Hepatic stellate cell (primary cell): ENCODE data around the gene APH1B.
A peak's percentile ranks its signal among the peaks of the same experiment; 100 is the strongest.

Experiments used
- DNase-seq: peaks from one replicate; pipeline ENCODE4 v3.0.0; 2011; ENCODE audit warnings: low spot score

APH1B gene

DNA sequence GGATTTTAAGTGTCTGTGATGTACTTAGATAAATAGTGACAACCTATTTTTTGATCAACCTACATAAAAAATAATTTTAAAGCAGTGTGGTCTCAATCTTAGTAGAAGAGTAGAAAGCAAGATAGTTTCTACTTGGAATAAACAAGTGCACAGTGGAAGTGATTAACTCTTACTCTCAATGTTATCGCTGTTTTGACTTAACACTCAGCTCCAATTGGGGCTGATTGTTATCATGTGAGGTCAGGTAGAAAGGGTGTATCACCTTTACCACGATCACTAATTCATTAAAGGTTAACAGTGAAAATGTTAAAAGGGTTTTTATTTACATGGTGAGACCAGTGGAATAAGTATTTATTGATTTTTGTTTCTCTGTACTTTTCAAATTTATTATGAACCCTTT is 22.4 kb upstream of the APH1B start:
- no peak for DNase-seq

DNA sequence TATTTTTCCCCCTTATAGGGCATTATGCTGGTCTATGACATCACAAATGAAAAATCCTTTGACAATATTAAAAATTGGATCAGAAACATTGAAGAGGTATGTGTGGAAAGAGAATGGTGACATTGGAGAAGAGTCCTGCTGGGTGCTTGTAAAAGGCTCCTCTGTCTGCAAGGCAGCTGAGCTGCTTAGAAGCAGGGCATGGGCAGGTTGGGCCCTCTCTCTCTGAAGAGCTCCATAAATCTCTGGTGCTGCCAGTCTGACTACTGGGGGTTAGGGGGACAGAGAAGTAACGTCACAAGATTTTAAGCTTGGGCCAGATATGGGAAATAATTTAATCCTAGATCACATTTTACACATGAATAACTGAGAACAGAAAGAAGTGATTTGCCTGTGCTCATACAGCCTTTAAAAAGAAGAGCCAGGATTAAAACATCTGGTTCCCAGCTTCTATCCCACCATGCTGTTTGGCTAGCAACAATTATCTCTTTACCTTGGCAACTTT is 21.9 kb upstream of the APH1B start:
- no peak for DNase-seq

DNA sequence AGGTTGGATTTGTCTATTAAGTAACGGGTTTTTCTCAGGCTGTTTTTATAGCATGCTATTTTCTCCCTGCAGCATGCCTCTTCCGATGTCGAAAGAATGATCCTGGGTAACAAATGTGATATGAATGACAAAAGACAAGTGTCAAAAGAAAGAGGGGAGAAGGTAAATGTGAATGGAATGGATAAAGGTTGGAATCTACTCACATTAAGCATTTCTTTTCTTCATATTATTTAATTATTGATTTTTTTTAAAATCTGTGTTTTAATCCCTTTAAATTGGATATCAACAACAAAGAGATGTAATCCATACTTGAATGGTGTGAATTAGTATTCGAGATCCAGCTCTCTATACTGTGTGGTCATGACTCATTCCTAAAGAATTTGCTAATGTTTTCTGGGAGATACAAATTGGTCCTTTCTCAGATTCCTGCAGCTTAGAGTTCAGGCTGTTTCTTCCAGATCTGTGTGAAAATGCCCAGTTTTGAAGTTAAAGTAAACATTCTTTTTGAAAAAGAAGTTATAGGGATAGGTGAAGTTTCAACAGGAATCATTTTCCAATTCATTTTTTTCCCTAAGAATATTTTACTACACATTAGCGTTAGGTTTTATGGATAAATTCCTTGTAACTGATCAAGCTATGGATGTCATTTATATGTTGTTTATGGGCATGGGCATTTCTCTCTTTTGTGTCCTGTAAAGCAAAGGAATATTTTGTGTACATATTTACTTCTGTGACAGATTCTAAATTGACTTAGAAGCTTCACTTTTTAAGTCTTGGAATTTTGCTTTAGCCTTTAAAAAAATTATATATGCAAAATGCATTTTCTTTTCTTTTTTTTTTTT is 20.8 kb upstream of the APH1B start:
- DNase-seq: peak; percentile 61

DNA sequence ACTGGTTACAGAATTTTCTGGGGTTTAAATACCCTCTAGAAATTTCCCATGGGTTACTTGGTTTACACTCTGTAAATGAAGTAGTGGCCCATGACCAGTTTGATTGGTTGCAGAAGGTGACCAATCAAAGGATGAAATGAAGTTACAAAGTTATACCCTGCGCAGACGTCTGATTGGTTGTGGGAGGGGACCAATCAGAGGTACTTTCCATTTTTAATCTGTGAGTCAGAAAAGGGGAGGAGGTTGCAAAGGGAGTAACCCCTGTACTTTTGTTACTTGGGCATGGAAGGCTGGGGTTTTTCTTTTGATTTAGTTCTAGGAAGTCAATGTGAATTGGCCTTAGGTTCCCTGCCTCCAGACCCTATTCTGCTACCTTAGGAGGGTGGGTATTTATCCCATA is 18.7 kb upstream of the APH1B start:
- DNase-seq: no peak

DNA sequence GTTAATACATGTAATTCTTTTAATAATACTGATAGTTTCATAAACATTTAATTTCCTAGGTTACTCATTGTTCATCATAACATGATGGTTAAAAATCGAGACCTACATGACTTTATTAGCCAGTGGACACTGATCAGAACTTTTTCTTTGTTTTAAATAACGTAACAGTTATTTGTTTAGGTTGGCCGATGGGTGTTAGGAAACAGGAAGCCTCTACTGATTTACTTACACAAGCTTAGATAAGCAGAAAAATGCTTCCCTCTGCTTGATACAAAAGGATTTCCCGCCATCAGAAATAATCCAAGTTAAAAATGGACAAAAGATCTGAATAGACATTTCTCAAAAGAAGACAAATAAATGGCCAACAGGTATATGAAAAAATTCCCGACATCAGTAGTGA is 16.6 kb upstream of the APH1B start:
- DNase-seq: no peak

DNA sequence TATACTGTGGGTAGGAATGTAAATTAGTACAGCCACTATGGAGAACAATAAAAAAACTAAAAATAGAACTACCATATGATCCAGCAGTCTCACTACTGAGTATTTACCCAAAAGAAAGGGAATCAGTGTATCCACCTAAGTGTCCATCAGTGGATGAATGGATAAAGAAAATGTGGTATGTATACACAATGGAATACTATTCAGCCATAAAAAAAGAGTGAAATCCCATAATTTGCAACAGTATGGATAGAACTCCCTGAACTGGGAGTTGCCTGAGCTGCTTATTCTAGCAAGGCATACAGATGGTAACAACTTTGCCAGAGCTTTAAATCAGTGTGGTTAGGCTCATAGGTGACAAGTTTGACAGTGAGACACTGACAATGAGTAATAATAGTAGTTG is 16.1 kb upstream of the APH1B start:
- DNase-seq: no peak

DNA sequence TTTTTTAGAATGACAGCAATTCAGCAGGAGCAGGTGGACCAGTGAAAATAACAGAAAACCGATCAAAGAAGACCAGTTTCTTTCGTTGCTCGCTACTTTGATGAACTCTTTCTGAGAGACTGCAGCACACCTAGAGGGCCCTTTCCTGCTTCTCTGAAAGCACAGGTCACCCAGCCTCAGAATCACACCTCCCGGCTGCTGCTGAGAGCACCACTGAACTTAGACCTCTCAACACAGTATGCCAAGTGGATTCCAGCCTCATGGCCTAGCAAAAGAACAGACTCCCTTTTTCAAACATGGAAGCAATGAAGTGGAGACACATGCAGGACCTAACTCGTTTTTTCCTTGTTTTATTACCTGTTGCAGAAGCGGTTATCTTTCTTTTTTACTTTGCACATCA is 13.9 kb upstream of the APH1B start:
- DNase-seq: no peak

DNA sequence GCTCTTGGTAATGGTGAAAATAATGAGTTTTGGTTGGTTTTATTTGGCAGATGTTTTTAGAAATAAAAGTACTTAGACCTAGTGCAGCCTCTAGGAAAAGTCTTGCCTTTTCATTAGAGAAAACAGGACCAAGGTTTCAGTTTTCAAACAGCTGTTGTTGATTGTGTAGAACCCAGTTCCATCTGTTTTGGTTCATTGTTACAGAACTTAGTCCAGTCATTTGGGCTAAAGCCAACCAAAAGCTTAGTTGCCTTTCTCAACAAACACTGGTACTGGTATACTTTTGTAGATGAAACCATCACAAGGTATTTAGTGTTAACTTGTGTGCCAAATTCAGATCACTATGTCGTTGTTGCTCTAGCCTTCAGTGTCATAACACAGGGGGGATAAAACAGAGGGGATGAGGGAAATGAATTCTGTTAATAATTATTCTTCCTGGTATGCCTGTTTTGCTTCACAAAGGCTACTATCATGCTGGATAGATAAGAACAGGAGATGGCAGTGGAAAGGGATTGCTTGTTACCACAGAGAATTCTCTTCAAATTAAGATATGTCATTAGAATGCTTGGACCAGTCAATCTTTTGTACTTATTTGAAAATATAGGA is 12.6 kb upstream of the APH1B start:
- DNase-seq: no peak

DNA sequence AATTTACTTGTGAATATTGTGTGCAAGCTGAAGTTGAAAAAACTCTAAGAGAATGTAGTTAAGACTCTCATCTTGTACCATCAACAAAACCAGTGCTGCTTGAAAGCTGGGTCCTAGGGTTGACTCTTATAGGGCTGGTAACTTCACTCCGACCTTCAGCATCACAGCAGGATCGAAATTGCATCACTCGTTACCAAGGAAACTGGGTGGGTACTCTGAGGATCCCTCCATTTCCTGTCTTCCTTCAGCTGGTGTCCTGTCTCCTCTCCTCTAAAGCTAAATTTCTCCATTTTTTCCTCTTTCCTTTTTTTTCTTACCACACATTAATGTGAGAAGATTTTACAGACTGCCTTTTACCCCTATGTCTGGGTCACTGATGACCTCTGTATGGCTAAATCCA is 3.0 kb upstream of the APH1B start:
- no peak for DNase-seq

DNA sequence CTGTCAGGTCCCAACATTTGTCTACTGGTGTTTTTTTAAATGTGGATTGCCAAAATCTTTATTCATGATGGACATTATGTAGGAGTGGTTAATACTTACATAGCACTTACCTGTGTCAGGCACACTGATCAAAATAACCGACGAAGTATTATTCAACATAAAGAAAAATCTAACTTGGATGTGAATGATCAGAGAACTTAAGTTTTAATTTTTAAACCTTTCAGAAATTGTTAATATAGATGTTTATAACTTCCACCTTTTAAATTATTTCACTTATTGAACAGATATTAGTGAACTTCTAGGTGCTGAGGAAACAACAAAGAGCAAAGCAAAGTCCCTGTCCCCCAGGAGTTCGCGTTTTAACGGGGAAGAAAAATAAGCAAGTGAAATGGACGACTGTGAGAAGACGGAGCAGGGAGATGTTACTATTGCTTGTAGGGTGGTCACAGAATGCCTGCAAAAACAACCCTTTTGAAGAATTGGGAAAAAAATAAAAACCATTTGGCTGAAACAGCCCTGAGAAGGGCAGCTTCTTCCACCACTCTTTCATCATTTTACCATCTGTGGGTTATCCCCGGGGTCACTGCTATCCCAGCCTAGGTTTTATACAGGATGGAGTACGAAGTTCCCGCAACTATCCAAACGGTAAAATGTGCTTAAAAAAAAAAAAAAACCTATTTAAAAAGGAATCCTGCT is 915 bp upstream of the APH1B start:
- no peak for DNase-seq

DNA sequence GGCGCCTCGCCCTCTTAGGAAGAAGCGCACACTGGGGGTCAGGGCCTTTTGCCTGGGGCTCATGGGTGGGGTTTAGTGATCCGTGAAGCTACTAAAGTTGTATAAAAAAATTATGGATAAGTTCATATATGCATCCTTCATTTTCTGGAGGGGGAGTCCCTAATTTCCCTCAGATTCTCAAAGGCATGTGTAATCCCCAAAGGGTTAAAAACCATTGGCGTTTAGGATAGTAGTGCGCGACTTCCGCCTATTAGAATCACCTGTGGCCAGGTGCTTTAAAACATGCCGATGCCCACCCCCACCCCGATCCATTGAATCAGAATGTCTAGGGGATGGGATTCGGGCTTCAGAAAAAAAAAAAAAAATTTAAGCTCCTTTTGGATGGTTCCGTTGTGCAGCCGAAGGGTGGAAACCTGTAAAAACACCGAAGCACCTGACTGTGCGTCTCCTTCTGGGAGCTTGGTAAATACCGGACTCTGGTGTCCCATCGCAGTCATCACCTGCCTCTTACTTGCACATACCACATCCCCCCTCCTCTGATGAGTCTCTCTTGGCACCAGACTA is 570 bp downstream of the APH1B start:
- no peak for DNase-seq

DNA sequence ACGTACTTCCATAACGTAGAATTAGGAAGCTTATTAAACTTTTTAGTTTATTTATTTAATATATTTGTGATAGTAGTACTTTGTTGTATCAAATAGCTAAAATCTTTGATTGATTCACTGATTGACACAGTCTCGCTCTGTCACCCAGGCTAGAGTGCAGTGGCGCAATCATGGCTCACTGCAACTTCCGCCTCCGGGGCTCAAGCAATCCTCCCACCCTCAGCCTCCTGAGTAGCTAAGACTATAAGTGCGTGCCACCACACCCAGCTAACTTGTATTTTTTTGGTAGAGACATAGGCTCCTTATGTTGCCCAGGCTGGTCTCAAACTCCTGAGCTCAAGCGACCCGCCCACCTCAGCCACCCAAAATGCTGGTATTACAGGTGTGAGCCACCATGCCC is 5.7 kb downstream of the APH1B start:
- DNase-seq: no peak

DNA sequence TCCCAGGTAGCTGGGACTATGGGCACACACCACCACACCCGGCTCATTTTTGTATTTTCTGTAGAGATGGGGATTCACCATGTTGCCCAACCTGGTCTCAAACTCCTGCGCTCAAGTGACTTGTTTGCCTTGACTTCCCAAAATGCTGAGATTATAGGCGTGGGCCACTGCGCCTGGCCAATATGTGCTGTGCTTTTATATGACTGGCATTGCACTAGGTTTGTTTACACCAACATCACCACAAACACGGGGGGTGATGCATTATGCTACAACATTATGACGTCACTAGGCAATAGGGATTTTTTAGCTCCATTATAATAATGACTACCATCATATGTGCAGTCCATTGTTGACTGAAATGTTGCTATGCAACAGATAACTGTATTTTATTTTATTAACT is 6.9 kb downstream of the APH1B start:
- DNase-seq: no peak

DNA sequence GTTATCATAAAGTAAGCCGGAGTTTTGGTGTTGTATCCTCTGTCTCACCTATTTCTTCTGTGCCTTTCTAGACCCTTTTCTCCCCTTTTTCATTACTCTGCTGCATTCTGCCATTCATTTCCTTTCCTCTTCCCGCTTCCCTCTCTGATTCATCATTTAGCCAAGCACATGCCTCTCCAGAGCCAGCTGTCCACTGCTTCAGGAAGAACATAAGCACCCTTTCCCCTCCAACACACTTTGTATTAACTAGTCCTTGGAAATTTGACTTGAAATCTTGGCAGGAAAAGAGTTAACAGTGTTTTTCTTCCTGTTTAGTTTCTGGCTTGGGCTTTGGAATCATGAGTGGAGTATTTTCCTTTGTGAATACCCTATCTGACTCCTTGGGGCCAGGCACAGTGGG is 9.7 kb downstream of the APH1B start:
- no peak for DNase-seq

DNA sequence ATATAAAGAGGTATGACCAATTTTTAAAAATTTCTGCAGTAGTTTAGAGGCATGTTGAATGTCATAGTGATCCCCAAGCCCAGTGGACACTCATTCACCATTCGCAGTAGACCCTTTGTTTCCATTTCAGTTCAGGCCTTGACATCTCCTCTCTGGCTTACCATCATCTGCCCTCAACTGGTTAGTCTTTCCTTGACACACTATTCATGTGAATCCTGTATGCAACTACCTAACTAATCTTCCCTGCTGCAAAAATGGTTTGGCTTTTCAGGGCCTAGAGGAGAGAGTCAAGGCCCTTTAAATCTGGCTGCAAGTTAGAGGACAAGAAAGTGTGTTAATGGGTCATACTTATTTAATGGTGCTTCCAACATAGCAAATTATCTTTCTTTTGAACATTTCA is 10.9 kb downstream of the APH1B start:
- no peak for DNase-seq

DNA sequence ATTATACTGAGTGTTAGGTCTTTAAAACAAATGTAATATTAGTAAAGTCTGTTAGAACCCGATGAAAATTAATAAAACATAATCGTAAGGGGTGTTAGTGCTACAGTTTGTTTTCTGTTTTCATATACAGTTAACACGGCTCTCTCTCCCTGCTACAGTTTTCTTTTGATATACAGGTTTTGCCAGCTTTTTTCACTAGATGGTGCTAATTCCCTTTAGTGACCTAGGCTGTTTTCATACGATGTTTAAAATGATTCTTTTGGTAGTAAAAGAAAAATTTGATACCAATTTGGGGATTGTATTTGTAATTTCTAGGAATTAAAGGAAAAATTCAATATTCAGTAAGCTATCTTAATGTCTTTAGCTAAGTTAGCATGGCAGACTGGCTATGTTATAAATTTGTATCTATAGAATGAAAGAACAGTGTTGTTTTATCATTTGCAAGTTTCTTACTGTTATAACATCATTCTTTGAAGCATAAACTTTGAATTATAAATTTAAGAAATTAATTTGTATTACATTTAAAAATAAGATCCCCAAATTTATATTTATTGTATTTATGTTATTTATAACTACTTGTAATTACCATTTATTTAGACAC is 11.5 kb downstream of the APH1B start:
- peak; percentile 47 for DNase-seq

DNA sequence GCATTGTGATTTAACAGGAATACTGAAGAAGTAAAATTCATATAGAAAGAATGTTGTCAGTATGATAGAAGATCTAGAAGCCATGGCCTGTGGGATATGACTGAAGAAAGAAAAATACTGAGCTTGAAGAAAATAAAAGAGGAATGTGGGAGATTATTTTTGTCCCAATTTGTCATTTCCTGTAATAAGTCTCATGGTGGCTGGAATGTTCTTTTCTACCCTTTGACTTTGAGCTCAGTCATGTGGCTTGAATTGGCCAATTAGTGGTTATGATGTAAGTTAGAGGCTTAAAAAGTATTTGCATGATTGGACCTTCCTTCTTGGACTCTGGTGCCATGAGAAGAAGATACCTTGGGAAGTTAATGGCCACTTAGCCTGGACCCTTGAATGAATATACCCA is 14.1 kb downstream of the APH1B start:
- peak; percentile 79 for DNase-seq

DNA sequence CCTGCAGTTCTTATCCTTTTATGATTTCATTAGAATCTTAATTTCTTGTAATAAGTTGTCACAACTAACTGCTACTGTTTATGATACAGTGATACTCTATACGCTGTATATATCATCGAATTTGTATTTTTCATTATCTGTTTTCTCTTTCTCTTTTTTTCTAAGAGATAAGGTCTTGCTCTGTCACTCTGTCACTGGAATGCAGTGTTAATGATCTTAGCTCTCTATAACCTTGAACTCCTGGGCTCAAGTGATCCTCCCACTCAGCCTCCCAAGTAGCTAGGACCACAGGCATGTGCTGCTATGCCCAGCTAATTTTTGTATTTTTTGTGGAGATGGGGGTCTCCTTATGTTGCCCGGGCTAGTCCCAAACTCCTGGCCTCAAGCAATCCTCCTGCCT is 14.8 kb downstream of the APH1B start:
- DNase-seq: no peak

DNA sequence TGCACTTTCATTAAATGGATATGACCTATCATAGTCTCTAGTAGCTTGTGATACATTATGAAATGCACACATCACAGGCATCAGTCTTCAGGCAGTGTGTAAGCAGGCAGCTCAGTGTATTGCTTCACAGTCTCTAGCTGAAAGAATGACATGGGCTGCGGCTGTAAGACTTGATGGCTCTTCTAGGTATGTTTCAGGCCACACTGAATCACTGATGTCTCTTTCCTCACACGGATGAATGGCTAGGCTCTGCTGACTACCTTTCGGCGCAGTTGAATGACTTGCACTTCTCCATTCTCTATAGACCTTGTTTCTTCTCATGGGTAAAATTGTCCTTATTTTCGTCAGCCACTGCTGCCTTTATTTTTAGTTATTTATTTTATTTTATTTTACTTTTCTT is 15.4 kb downstream of the APH1B start:
- DNase-seq: no peak

DNA sequence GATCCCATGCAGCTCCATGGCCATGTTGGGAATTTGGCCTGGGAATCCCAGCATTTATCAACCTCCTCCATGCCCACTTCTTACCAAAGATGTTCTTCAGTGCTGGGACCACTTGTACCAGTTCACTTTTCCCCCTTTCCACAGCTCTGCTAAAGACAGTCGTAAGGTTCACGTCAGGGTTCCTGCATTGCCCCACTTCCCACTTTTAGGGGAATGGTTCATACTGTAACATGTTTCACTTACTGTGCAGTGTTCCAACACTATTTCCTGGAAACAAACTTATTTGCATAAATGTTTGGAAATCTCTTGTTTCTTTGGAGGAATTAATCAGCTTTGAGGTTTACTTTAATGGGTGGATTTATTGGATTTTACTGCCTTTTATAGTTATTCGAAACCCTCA is 17.0 kb downstream of the APH1B start:
- no peak for DNase-seq

DNA sequence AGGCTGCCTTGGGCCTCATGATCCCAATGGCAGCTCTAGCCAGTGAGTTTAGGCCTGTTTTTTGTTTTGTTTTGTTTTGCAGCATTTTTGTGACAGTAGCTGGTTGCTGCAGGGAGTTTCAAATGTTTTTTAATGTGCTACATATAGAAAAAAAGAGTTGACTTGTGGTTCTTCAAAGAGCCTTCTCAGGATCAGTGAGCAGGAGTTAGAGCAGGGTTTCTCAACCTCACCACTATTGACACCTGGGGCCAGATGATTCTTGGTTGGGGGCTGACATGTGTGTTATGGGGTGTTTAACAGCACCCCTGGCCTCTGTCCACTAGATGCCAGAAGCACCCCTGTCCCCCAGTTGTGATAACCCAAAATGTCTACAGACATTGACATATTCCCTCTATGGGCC is 17.9 kb downstream of the APH1B start:
- no peak for DNase-seq

DNA sequence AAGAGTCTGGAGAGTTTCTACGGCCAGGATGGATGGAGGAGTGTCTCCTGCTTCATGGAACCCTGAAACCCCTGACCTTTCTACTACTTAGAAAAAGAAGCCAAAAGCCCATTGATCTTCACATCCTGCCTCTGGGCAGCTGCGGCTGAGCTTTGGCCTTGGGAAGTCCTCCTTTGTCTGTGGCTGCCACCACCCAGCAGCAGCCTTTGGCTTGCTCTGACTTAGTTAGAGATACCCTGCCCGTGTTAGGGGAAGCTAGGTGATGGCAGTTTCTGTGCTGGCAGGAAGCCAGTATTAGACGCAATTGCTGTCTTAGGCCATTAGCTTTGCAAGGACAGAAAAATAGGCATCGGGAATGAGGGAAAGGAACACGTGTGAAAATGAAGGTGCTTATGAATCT is 18.8 kb downstream of the APH1B start:
- no peak for DNase-seq
